TTC549 (cell line): ENCODE data around the gene ZNF385B.
"Not testable (repeated sequence)": the region's sequence is repeated elsewhere in the genome, so short reads cannot be mapped to it uniquely, and the experiment has no call there.

Experiments
- FAIRE-seq: peaks from 2 replicates; lab custom pipeline; 2012; peaks lifted over from hg19 to GRCh38; lab: Jason Lieb, UNC

The ZNF385B gene

DNA sequence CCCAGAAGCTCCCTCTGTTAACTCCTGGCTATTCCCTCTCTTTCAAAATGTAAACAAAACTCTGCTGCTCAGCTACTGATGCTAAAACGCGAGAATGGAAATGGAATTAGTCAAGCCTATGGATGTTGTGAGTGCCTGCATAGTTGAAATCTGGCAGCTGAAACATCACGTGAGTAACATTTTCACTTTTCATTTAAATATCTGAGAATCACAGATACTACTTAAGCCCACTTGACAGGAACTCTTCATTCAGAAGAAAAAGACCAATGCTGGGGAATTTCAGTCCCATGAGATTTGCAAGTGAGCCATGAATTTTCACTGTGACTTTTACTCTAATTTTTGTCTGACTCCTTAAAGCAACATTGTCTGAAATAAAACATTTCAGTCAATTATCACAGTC, 381.5 kb downstream of the ZNF385B start:
- FAIRE-seq = no peak

- FAIRE-seq = no peak
Observed at GRCh38 chr2:179478771-179479170, 382.6 kb downstream of the ZNF385B start.

DNA sequence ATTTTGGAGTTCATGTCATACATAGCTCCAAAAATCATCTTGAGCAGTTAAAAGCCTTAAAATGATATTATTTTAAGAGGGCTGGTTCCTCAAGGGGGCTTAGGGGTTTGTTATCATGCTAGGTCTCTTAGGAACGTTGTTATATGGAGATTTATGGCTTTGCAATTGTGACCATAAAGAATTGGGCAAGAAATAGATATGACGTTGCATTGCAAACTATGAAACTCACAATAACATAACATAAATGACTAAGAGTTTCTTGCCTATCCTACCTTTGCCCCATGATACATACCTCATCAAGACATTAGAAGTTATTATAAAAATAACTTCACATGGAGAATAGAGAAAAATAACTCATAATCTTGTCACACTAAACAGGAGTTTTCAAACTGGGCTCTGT, 390.4 kb downstream of the ZNF385B start:
- no peak for FAIRE-seq

- FAIRE-seq = no peak
Observed at GRCh38 chr2:179470089-179470488, 391.3 kb downstream of the ZNF385B start.

- FAIRE-seq = no peak
Observed at GRCh38 chr2:179467960-179468359, 393.5 kb downstream of the ZNF385B start.

GRCh38 chr2:179467111-179467510, 394.3 kb downstream of the ZNF385B start:
- no peak for FAIRE-seq

DNA sequence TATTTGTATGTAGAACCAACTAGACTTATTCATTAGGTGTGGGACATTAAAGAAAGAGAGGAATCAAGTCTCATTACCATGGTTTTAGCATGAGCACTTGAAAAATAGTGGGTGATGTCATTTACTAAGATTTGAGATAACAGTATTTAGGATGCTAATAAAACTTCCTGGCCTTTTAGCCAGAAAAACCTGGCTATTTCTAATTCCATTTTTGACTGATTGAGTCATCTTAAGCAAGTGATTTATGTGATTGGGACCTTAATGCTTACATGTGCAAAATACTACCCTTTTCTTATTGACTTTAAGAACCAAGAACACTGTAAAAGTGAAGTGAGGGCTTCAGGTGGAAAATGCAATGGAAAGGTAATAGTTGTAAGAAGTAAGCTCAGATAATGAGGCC, 400.0 kb downstream of the ZNF385B start:
- no peak for FAIRE-seq

- no peak for FAIRE-seq
Observed at GRCh38 chr2:179460181-179460929, 401.1 kb downstream of the ZNF385B start.

- FAIRE-seq = not testable (repeated sequence)
Observed at GRCh38 chr2:179458113-179458512, 403.3 kb downstream of the ZNF385B start.

DNA sequence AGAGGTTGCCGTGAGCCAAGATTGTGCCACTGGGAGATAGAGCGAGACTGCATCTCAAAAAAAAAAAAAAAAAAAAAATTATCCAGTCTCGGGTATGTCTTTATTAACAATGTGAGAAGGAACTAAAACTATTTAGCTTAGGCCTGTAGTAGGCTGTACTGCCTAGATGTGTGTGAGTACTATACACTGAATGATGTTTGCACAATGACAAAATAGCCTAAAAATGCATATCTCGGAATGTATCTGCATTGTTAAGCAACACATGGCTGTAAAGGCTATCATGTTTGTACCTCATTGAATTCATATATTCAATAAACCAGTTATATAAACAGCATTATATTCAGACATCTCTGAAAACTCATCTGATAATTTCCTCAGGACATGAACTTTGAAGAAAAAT, 405.6 kb downstream of the ZNF385B start:
- FAIRE-seq = no peak

DNA sequence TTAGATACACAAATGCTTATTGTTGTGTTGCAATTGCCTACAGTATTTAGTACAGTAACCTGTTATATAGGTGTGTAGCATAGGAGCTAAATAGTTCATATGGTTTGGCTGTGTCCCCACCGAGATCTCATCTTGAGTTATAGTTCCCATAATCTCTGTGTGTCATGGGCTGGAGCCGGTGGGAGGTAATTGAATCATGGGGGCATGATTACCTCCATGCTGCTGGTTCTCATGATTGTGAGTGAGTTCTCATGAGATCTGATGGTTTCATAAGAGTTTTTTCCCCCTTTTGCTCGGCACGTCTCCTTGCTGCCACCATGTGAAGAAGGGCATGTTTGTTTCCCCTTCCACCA, 406.3 kb downstream of the ZNF385B start:
- FAIRE-seq = no peak

GRCh38 chr2:179454443-179455171, 406.8 kb downstream of the ZNF385B start:
- no peak for FAIRE-seq

- FAIRE-seq = no peak
Observed at GRCh38 chr2:179449010-179449409, 412.4 kb downstream of the ZNF385B start.

GRCh38 chr2:179447839-179448447, 413.5 kb downstream of the ZNF385B start:
- no peak for FAIRE-seq

DNA sequence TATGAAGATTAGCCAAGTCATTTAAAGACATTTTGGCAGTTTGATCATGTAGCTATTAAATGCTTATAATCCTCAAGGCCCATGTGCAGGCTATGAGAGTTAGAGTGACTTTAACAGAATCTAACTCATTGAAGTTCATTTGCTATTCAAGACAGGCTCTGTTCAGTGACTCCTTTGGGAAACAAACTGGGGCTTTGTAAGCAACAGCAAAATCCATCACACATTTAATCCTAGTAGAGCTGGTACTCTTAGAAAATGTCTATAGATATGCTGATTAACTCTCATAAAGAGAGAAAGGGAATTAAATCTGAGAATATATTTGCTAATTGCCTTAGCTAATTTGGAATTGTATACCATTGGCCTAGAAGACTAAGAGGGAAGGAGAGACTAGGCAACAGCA, 414.0 kb downstream of the ZNF385B start:
- FAIRE-seq = no peak

DNA sequence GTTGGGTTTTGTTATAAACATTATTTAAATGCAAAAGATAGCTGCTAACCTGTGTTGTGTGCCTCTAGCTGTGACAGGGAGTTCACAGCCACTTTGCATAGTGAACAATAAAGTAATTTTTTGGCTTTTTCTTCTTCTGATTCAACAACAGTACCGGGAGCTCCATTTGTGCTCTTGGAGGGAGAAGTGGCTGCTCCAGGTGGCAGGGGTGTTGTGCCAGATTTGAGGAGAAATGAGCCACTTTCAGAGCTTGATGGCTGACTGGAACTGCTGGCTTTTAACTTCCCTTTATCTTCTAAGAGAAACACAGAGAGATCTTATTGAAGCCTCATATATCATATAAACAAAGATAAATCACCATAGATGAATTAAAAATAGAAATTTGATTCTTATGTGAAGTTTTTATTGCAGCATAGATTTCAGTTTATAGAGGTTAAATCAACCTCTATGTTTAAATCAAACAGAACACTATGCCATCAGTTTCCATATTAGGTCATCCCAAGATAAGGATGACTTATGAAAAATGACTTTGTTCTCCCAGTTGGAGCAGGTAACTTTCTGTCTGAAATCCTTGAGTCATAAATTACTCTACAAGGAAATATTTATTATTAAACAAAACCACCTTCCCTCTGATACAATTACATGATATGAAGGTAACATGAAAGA, 414.8 kb downstream of the ZNF385B start:
- no peak for FAIRE-seq

DNA sequence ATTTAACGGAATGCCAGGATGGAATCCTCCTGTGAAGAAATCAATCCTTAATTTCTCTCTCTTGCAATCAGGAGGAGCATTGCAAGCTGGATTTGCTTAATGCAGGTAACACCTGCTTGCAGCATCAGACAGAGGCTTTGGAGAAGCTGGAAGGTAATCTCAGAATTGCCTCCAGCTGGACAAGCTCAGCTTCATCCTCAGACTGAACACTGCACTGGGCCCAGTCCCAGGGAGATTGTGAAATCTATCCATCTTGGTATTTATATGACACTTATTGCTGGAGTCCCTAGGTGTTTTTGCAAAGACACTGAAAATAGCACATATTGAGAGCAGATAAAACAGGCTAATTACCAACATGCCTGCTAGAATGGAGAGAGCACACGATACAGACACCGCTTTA, 417.4 kb downstream of the ZNF385B start:
- FAIRE-seq = no peak

GRCh38 chr2:179443180-179443579, 418.2 kb downstream of the ZNF385B start:
- FAIRE-seq = no peak

DNA sequence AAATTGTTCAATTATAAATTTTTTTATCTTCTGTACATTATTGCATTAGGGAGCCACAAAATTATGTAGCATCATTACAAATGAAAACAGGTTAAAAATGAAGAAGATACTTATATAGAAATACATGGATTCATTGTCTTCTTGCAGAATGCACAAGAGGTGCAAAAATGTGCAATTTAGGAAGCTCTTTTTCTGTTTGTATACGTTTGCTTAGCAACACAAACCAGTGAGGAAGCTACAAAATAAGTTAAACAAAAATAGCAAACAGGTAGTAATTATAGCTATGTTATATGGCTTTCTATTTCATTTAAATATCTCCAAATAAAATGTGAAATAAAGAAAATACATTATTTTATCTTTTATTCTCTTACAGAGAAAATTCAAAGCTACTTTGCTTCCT, 419.2 kb downstream of the ZNF385B start:
- FAIRE-seq = no peak

- no peak for FAIRE-seq
Observed at GRCh38 chr2:179441551-179441950, 419.9 kb downstream of the ZNF385B start.

DNA sequence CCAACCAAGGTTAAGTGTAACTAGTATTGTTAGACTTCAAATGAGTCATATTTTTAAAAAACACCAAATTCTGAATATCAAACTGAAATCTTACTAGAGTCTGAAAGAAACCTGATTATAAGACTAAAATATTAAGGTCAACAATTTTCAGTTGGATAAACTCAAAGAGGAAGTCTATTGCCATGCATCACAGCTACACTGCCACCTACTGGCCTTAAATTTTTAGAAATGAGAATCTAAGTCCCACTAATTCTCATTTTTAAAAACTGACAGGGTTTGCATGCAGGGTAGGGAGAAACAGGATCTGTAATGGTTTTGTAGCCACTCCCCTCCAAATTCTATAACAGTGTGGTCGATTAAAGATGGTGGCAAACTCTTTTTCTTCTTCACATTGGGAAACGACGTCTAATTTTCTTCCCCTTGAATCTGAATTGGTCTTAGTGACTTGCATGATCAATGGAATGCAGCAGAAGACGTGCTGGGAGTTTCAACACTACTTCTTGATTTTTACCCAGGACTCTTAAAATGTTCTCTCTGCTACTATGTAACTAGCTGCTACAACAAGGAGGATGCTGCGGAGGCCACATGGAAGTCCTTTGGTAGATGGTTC, 420.7 kb downstream of the ZNF385B start:
- FAIRE-seq = peak; percentile 88

DNA sequence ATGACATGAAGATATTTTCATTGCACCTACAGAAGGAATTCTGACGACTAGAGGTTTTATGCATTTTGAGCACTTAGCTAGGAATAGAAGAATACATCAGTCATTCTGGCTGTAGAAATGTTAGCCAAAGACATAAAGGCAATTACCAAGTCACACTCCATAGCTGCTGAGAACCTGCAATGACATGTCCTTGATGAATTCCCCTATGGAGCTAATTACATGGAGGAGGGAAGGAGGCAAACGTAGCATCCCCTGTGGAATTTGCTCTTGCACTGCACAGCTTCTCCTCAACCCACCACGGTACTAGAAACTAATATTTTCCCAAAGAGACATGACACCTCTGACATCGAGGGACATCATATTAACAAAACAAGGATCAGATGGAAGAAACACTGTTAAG, 422.8 kb downstream of the ZNF385B start:
- no peak for FAIRE-seq

- no peak for FAIRE-seq
Observed at GRCh38 chr2:179437430-179437829, 424.0 kb downstream of the ZNF385B start.
